Activated CD8-positive, alpha-beta T cell treated with anti-CD3 and anti-CD28 coated beads for 36 hours (primary cell): Measurements from ENCODE around the gene SNX27. TPM values are rescaled to one million over a fixed set of nuclear protein-coding genes. Genes with fewer than 3 reads are reported as not detected.

ENCODE experiments used
- ATAC-seq: fragments of 200-7000 bp; cut with Tn5 transposase; one replicate; pipeline ENCODE4 v1.10.0; 2021; ENCODE audit warnings: mild to moderate bottlenecking, moderate library complexity
- CTCF ChIA-PET: fragments of 350-600 bp; sonication (Branson Sonifier 250); formaldehyde crosslinking; loops from one replicate; lab custom pipeline; 2021; ENCODE audit warnings: antibody characterized with exemption; lab: Charles Lee
- POLR2A ChIA-PET: fragments of 350-600 bp; sonication (Branson Sonifier 250); formaldehyde crosslinking; loops from one replicate; lab custom pipeline; 2021; ENCODE audit warnings: antibody characterized with exemption; lab: Charles Lee
- DNase-seq: peaks from one replicate; pipeline ENCODE4 v3.0.0-alpha.2; 2020
- H3K27ac Mint-ChIP-seq: one replicate; pipeline ENCODE4 v1.8.0; 2021; ENCODE audit warnings: mild to moderate bottlenecking, mixed read lengths
- H3K27me3 Mint-ChIP-seq: one replicate; pipeline ENCODE4 v1.8.0; 2021; ENCODE audit warnings: mixed read lengths
- H3K36me3 Mint-ChIP-seq: one replicate; pipeline ENCODE4 v1.8.0; 2021; ENCODE audit warnings: low read depth, mixed read lengths
- H3K4me1 Mint-ChIP-seq: one replicate; pipeline ENCODE4 v1.8.0; 2021; ENCODE audit warnings: low read depth, mixed read lengths
- H3K4me3 Mint-ChIP-seq: one replicate; pipeline ENCODE4 v1.8.0; 2021; ENCODE audit warnings: mild to moderate bottlenecking, moderate library complexity, mixed read lengths
- H3K9me3 Mint-ChIP-seq: one replicate; pipeline ENCODE4 v1.8.0; 2021; ENCODE audit warnings: mixed read lengths
- CTCF ChIP-seq: fragments of 200-600 bp; IDR thresholded peaks from one replicate; pipeline ENCODE4 v1.8.0; 2022; ENCODE audit warnings: antibody characterized with exemption, mild to moderate bottlenecking
- intact Hi-C: fragments of 100-400 bp; cut with micrococcal nuclease; formaldehyde crosslinking; loops from one replicate; pipeline ENCODE4 v1.10.0; 2022
- total RNA-seq, 2 experiments: library from RNA; stranded (reverse); gene quantifications; one replicate each; pipeline ENCODE4 v1.2.3, GENCODE V29; 2021

Gene SNX27
- total RNA-seq, 2 experiments from 2014 or later = 27.2 to 29.5 TPM

- Mint-ChIP-seq H3K4me1 (no peaks in the 10 kb centered on the region), H3K9me3 (no peaks in the 10 kb centered on the region), H3K36me3 (peaks cover 15% of the 10 kb centered on the region), H3K4me3 (no peak overlapping the region), H3K27me3 (no peaks in the 10 kb centered on the region), H3K27ac (no peak overlapping the region)
- POLR2A ChIA-PET = no interaction called here
- intact Hi-C loops = no loop called here
- ATAC-seq = no peak
- DNase-seq = no peak
- CTCF ChIA-PET = interaction anchor here (0.7 to 1.2 kb wide), 2 partner anchors 9 to 45 kb away, joined by 3 read pairs; no protein-coding TSS in a partner anchor
- TF ChIP-seq CTCF = no peak
Observed at GRCh38 chr1:151689494-151689893, 77.6 kb downstream of the SNX27 start.

GRCh38 chr1:151692226-151692625, 80.4 kb downstream of the SNX27 start:
- H3K36me3 Mint-ChIP-seq = peaks cover 20% of the 10 kb centered on the region
- no peak for TF ChIP-seq CTCF
- intact Hi-C loops = no loop called here
- no peaks in the 10 kb centered on the region for H3K4me1 Mint-ChIP-seq
- DNase-seq (no peak), ATAC-seq (no peak)
- H3K27ac Mint-ChIP-seq = no peak overlapping the region
- H3K4me3 Mint-ChIP-seq = no peak overlapping the region
- ChIA-PET POLR2A (no interaction called here), CTCF (interaction anchor here (1.2 to 1.9 kb wide), 4 partner anchors 30 to 144 kb away, joined by 3 to 5 read pairs (median 4); no protein-coding TSS in a partner anchor)
- no peaks in the 10 kb centered on the region for H3K9me3 Mint-ChIP-seq
- H3K27me3 Mint-ChIP-seq = no peaks in the 10 kb centered on the region

- Mint-ChIP-seq H3K27ac (no peak overlapping the region), H3K4me3 (no peak overlapping the region), H3K9me3 (no peaks in the 10 kb centered on the region), H3K27me3 (no peaks in the 10 kb centered on the region), H3K36me3 (peaks cover 20% of the 10 kb centered on the region), H3K4me1 (no peaks in the 10 kb centered on the region)
- ATAC-seq (no peak), DNase-seq (no peak)
- peak; percentile 35 for TF ChIP-seq CTCF
- POLR2A ChIA-PET = no interaction called here
- intact Hi-C loops = no loop called here
- CTCF ChIA-PET = interaction anchor here (1.1 to 1.9 kb wide), 7 partner anchors 38 to 143 kb away, joined by 3 to 5 read pairs (median 4); no protein-coding TSS in a partner anchor
Observed at GRCh38 chr1:151693057-151693651, 81.3 kb downstream of the SNX27 start.

- no peak overlapping the region for H3K4me3 Mint-ChIP-seq
- ChIA-PET CTCF (no interaction called here), POLR2A (interaction anchor here (0.9 kb wide), 1 partner anchor 46 kb away, joined by 3 read pairs; no protein-coding TSS in a partner anchor)
- no peak overlapping the region for H3K27ac Mint-ChIP-seq
- no peaks in the 10 kb centered on the region for H3K9me3 Mint-ChIP-seq
- intact Hi-C loops = no loop called here
- no peak for TF ChIP-seq CTCF
- H3K27me3 Mint-ChIP-seq = no peaks in the 10 kb centered on the region
- H3K36me3 Mint-ChIP-seq = no peaks in the 10 kb centered on the region
- ATAC-seq = no peak
- H3K4me1 Mint-ChIP-seq = no peaks in the 10 kb centered on the region
- DNase-seq = no peak
Observed at GRCh38 chr1:151701515-151701914, 89.7 kb downstream of the SNX27 start.

GRCh38 chr1:151702936-151703335, 91.1 kb downstream of the SNX27 start:
- Mint-ChIP-seq H3K4me3 (no peak overlapping the region), H3K9me3 (no peaks in the 10 kb centered on the region), H3K27me3 (no peaks in the 10 kb centered on the region), H3K36me3 (no peaks in the 10 kb centered on the region), H3K27ac (no peak overlapping the region), H3K4me1 (no peaks in the 10 kb centered on the region)
- no peak for TF ChIP-seq CTCF
- ATAC-seq (no peak), DNase-seq (no peak)
- POLR2A ChIA-PET = no interaction called here
- intact Hi-C loops = no loop called here
- CTCF ChIA-PET = no interaction called here
